SK-N-SH (cell line): ENCODE results near the gene SLC22A23. TPM values are rescaled to one million over a fixed set of nuclear protein-coding genes. Genes with fewer than 3 reads are reported as not detected.

ENCODE experiments used
- CTCF ChIA-PET: fragments of 300-600, 350-600 bp; formaldehyde crosslinking; extraction: SDS; loops from one replicate; lab custom pipeline; 2021; lab: Yijun Ruan, JAX
- POLR2A ChIA-PET: fragments of 350-600 bp; sonication (Branson Sonifier 250); formaldehyde crosslinking; extraction: SDS; loops from one replicate; lab custom pipeline; 2020; ENCODE audit warnings: antibody characterized with exemption, inconsistent platforms; lab: Yijun Ruan, JAX
- DNase-seq: peaks from one replicate; pipeline ENCODE4 v3.0.0; 2012
- H2AFZ ChIP-seq: fragments of 200-600 bp; sonication (generic); 2 replicates; pipeline ENCODE4 v1.8.1; 2016; ENCODE audit warnings: antibody characterized with exemption, mild to moderate bottlenecking, low read depth
- H3F3A ChIP-seq: fragments of 200-600 bp; sonication (generic); replicated peaks from 2 replicates; pipeline ENCODE3; 2016; ENCODE audit warnings: antibody characterized with exemption, mild to moderate bottlenecking; ENCODE audit not compliant: insufficient read depth
- H3K27ac ChIP-seq, 2 experiments: fragments of 200-500 bp in 1 of 2; fragments of 200-600 bp in 1 of 2; sonication (Bioruptor generic) in 1 of 2; sonication (generic), shearing (Covaris generic) in 1 of 2; 2 replicates each; pipeline versions ENCODE4 v1.5.1 to v1.6.1; 2014 to 2016; ENCODE audit warnings: low read depth in 2 of 2, inconsistent platforms in 1 of 2, low read length in 1 of 2, mild to moderate bottlenecking in 1 of 2, mixed read lengths in 1 of 2
- H3K27me3 ChIP-seq: fragments of 200-600 bp; sonication (generic), shearing (Covaris generic); 2 replicates; pipeline ENCODE4 v1.6.1; 2016; ENCODE audit warnings: mixed run types; ENCODE audit not compliant: insufficient read depth
- H3K36me3 ChIP-seq, 2 experiments: fragments of 200-500 bp in 1 of 2; fragments of 200-600 bp in 1 of 2; sonication (Bioruptor generic) in 1 of 2; sonication (generic) in 1 of 2; replicated peaks in 1 of 2; 2 replicates each; pipeline versions ENCODE3 to v1.5.1; 2014 to 2016; ENCODE audit warnings: low read length in 1 of 2, mild to moderate bottlenecking in 1 of 2; ENCODE audit not compliant: insufficient read depth in 2 of 2, control insufficient read depth in 1 of 2
- H3K4me1 ChIP-seq, 2 experiments: fragments of 200-500 bp in 1 of 2; fragments of 200-600 bp in 1 of 2; sonication (Bioruptor generic) in 1 of 2; sonication (generic), shearing (Covaris generic) in 1 of 2; 2 replicates each; pipeline versions ENCODE4 v1.5.1 to v1.6.1; 2014 to 2016; ENCODE audit warnings: low read depth in 1 of 2, low read length in 1 of 2, mixed run types in 1 of 2; ENCODE audit not compliant: insufficient read depth in 2 of 2, control insufficient read depth in 1 of 2
- H3K4me2 ChIP-seq: fragments of 200-600 bp; sonication (generic), shearing (Covaris generic); 2 replicates; pipeline ENCODE4 v1.6.1; 2017; ENCODE audit warnings: mixed run types
- H3K4me3 ChIP-seq, 2 experiments: fragments of 200-500 bp in 1 of 2; fragments of 200-600 bp in 1 of 2; sonication (Bioruptor generic) in 1 of 2; sonication (generic), shearing (Covaris generic) in 1 of 2; 2 replicates each; pipeline versions ENCODE4 v1.5.1 to v1.8.1; 2014 to 2016; ENCODE audit warnings: low read depth in 2 of 2, inconsistent platforms in 1 of 2, low read length in 1 of 2, mild to moderate bottlenecking in 1 of 2, mixed read lengths in 1 of 2, moderate library complexity in 1 of 2
- H3K79me2 ChIP-seq: fragments of 200-600 bp; sonication (generic); 2 replicates; pipeline ENCODE4 v1.8.1; 2017; ENCODE audit warnings: mild to moderate bottlenecking; ENCODE audit not compliant: insufficient read depth
- H3K9ac ChIP-seq: fragments of 200-600 bp; sonication (generic); 2 replicates; pipeline ENCODE4 v1.6.1; 2017; ENCODE audit warnings: mixed run types
- H3K9me2 ChIP-seq: fragments of 200-600 bp; sonication (generic); 2 replicates; pipeline ENCODE4 v1.6.1; 2017; ENCODE audit warnings: mixed run types
- H3K9me3 ChIP-seq: fragments of 200-600 bp; sonication (generic); 2 replicates; pipeline ENCODE4 v1.6.1; 2017; ENCODE audit warnings: mixed run types, mild to moderate bottlenecking, moderate library complexity
- H4K20me1 ChIP-seq: fragments of 200-600 bp; sonication (generic); 2 replicates; pipeline ENCODE4 v1.6.1; 2017; ENCODE audit warnings: mild to moderate bottlenecking, mixed run types; ENCODE audit not compliant: insufficient read depth
- CHD2 ChIP-seq: fragments of 150-350 bp; IDR thresholded peaks from 2 replicates; pipeline ENCODE4 v1.6.1; 2018; ENCODE audit warnings: low read length; ENCODE audit not compliant: partially characterized antibody
- EP300 ChIP-seq, 2 experiments: IDR thresholded peaks; 2 replicates each; pipeline versions ENCODE4 v1.4.0 to v1.6.1; 2012; ENCODE audit warnings: borderline replicate concordance in 1 of 2, low read depth in 1 of 2, low read length in 1 of 2
- FOSL2 ChIP-seq: IDR thresholded peaks from 2 replicates; pipeline ENCODE4 v1.4.0; 2012; ENCODE audit warnings: low read depth, mild to moderate bottlenecking, moderate library complexity, borderline replicate concordance
- MEF2A ChIP-seq: IDR thresholded peaks from 2 replicates; pipeline ENCODE4 v1.4.0; 2012; ENCODE audit warnings: low read depth, borderline replicate concordance
- POLR2AphosphoS5 ChIP-seq: IDR thresholded peaks from 2 replicates; pipeline ENCODE4 v1.6.1; 2012; ENCODE audit warnings: low read depth, low read length
- RAD21 ChIP-seq: IDR thresholded peaks from 2 replicates; pipeline ENCODE4 v1.6.1; 2012; ENCODE audit warnings: mild to moderate bottlenecking, low read length
- TEAD4 ChIP-seq: IDR thresholded peaks from 2 replicates; pipeline ENCODE4 v1.4.0; 2012; ENCODE audit warnings: mild to moderate bottlenecking, borderline replicate concordance; ENCODE audit not compliant: insufficient read depth
- WGBS: methylation state at CpG from one replicate; pipeline ENCODE4 v1.1.6; 2017; ENCODE audit warnings: low lambda C conversion rate; 5-methylcytosine and 5-hydroxymethylcytosine counted together
- polyA plus RNA-seq, 3 experiments: library from polyadenylated mRNA; depleted of rRNA; stranded (reverse); fragments of >200 nt; gene quantifications; 2 replicates each; pipeline ENCODE4 v1.2.3, GENCODE V29; 2012
- TF ChIP-seq, protein P1 (sequence below): IDR thresholded peaks from 2 replicates; pipeline ENCODE4 v1.4.0; 2012; ENCODE audit warnings: low read depth, borderline replicate concordance
- TF ChIP-seq, protein P2 (sequence below): fragments of 150-350 bp; IDR thresholded peaks from 2 replicates; pipeline ENCODE4 v1.6.1; 2016; ENCODE audit warnings: mild to moderate bottlenecking, low read depth, low read length

Gene SLC22A23
- polyA plus RNA-seq, 1 of the 3 experiments (the other 2 are of a cell fraction): not detected

DNA sequence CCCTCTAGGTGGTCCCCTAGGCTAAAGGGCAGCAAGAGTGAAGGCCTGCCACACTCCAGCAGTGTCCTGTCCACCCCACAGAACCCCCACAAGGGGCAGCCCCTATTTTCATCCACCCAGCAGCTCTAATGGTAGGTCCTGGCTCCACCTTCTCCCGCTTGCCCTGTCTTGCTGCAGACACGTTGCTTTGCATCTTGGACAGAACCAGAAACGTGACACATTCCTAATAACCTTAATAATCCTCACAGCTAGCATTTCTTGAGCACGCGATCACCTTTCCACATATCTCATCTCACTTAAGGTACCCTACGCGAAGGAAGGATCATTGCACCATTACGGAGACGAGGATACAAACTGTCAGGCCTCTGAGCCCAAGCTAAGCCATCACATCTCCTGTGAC lies 11.7 kb upstream of the SLC22A23 start:
- H3K4me2 ChIP-seq: no peak overlapping the region
- H3K27ac ChIP-seq: no peak overlapping the region
- CTCF ChIA-PET: interaction anchor here (1.1 kb wide), 1 partner anchor 264 kb away, joined by 3 read pairs; no protein-coding TSS in a partner anchor
- H3F3A ChIP-seq: peaks cover 4% of the 10 kb centered on the region
- no peaks in the 10 kb centered on the region for H3K36me3 ChIP-seq
- no peaks in the 10 kb centered on the region for H4K20me1 ChIP-seq
- no peaks in the 10 kb centered on the region for H3K9me3 ChIP-seq
- WGBS: 67% methylated on average over 9 of the region's 9 CpGs
- H3K9me2 ChIP-seq: no peaks in the 10 kb centered on the region
- H3K79me2 ChIP-seq: no peaks in the 10 kb centered on the region
- H3K27me3 ChIP-seq: peaks cover 22% of the 10 kb centered on the region; the same call in 1 of the 2 replicates
- no peak for DNase-seq
- peaks cover 0 to 6% of the 10 kb centered on the region in 2 experiments; a peak in 1 of 4 replicates for H3K4me1 ChIP-seq
- no peak overlapping the region for H2AFZ ChIP-seq
- H3K9ac ChIP-seq: no peak overlapping the region
- TF ChIP-seq, protein P1, sequence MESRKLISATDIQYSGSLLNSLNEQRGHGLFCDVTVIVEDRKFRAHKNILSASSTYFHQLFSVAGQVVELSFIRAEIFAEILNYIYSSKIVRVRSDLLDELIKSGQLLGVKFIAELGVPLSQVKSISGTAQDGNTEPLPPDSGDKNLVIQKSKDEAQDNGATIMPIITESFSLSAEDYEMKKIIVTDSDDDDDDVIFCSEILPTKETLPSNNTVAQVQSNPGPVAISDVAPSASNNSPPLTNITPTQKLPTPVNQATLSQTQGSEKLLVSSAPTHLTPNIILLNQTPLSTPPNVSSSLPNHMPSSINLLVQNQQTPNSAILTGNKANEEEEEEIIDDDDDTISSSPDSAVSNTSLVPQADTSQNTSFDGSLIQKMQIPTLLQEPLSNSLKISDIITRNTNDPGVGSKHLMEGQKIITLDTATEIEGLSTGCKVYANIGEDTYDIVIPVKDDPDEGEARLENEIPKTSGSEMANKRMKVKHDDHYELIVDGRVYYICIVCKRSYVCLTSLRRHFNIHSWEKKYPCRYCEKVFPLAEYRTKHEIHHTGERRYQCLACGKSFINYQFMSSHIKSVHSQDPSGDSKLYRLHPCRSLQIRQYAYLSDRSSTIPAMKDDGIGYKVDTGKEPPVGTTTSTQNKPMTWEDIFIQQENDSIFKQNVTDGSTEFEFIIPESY: no peak
- TF ChIP-seq TEAD4 (no peak), POLR2AphosphoS5 (no peak), EP300 (IDR thresholded peaks at IDR 0.05; ENCODE audit: borderline replicate concordance in 1 of 2, low read depth in 1 of 2, low read length in 1 of 2) (no peak), MEF2A (no peak), CHD2 (no peak), RAD21 (no peak), FOSL2 (no peak)
- TF ChIP-seq, all 33 proteins: peak for 0
- POLR2A ChIA-PET: no interaction called here
- H3K4me3 ChIP-seq: no peak overlapping the region

DNA sequence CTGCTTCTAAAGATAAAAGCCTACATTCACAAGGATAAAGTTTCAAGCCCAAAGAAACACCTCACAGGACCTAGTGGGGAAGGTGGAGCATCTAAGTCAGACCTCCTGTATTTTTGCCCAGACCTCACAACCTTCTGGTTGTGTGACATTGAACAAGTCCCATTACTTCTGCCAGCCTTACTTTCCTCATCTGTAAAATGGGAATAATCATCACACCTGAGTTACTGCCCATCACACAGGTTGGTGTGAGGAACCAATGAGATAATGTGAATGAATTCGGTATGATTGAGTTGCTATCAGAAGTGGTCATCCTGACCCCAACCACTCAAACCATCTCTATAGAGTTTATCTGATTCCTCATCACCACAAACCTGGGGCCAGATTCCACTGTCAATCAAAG lies 11.1 kb upstream of the SLC22A23 start:
- ChIA-PET CTCF (interaction anchor here (1.1 kb wide), 1 partner anchor 265 kb away, joined by 3 read pairs; no protein-coding TSS in a partner anchor), POLR2A (no interaction called here)
- TF ChIP-seq, protein P2, sequence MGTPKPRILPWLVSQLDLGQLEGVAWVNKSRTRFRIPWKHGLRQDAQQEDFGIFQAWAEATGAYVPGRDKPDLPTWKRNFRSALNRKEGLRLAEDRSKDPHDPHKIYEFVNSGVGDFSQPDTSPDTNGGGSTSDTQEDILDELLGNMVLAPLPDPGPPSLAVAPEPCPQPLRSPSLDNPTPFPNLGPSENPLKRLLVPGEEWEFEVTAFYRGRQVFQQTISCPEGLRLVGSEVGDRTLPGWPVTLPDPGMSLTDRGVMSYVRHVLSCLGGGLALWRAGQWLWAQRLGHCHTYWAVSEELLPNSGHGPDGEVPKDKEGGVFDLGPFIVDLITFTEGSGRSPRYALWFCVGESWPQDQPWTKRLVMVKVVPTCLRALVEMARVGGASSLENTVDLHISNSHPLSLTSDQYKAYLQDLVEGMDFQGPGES: no peak
- no peak for TF ChIP-seq TEAD4
- H4K20me1 ChIP-seq: no peaks in the 10 kb centered on the region
- no peaks in the 10 kb centered on the region for H3K79me2 ChIP-seq
- no peak overlapping the region for H3K4me2 ChIP-seq
- WGBS: 6% methylated on average over 1 of the region's 1 CpG
- H3K4me1 ChIP-seq: peaks cover 0 to 4% of the 10 kb centered on the region in 2 experiments; a peak in 1 of 4 replicates
- H3K4me3 ChIP-seq: no peak overlapping the region
- H3K27ac ChIP-seq: no peak overlapping the region
- H3K9me2 ChIP-seq: no peaks in the 10 kb centered on the region
- no peaks in the 10 kb centered on the region for H3K36me3 ChIP-seq
- no peaks in the 10 kb centered on the region for H3K9me3 ChIP-seq
- H3K9ac ChIP-seq: no peak overlapping the region
- no peak overlapping the region for H2AFZ ChIP-seq
- H3K27me3 ChIP-seq: peaks cover 22% of the 10 kb centered on the region; the same call in 1 of the 2 replicates
- DNase-seq: no peak
- peaks cover 2% of the 10 kb centered on the region for H3F3A ChIP-seq
